ENCODE measurements around the gene RP9.

Gene RP9

DNA sequence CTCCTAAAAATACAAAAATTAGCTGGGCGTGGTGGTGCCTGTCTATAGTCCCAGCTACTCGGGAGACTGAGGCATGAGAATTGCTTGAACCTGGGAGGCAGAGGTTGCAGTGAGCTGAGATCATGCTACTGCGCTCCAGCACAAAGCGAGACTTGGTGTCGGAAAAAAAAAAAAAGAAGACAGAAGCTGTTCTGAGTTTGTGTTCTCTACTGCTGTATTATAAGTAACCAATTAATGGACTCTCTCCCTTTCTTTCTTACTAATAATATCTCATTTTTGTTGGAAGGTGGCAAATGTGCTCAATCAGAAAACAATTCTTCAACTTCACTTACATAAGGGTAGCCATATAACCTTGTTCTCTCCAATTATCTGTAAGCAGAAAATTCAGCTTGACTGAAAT lies 54.0 kb downstream of the RP9 start:
- DNase-seq (ENCODE audit: low read depth): no peak
- TF ChIP-seq, protein P1, sequence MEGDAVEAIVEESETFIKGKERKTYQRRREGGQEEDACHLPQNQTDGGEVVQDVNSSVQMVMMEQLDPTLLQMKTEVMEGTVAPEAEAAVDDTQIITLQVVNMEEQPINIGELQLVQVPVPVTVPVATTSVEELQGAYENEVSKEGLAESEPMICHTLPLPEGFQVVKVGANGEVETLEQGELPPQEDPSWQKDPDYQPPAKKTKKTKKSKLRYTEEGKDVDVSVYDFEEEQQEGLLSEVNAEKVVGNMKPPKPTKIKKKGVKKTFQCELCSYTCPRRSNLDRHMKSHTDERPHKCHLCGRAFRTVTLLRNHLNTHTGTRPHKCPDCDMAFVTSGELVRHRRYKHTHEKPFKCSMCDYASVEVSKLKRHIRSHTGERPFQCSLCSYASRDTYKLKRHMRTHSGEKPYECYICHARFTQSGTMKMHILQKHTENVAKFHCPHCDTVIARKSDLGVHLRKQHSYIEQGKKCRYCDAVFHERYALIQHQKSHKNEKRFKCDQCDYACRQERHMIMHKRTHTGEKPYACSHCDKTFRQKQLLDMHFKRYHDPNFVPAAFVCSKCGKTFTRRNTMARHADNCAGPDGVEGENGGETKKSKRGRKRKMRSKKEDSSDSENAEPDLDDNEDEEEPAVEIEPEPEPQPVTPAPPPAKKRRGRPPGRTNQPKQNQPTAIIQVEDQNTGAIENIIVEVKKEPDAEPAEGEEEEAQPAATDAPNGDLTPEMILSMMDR (IDR thresholded peaks at IDR 0.05; ENCODE audit: low read length, missing control alignments): no peak
- no peak overlapping the region for H3K4me3 ChIP-seq (replicated peaks; ENCODE audit: low read depth, low read length)

DNA sequence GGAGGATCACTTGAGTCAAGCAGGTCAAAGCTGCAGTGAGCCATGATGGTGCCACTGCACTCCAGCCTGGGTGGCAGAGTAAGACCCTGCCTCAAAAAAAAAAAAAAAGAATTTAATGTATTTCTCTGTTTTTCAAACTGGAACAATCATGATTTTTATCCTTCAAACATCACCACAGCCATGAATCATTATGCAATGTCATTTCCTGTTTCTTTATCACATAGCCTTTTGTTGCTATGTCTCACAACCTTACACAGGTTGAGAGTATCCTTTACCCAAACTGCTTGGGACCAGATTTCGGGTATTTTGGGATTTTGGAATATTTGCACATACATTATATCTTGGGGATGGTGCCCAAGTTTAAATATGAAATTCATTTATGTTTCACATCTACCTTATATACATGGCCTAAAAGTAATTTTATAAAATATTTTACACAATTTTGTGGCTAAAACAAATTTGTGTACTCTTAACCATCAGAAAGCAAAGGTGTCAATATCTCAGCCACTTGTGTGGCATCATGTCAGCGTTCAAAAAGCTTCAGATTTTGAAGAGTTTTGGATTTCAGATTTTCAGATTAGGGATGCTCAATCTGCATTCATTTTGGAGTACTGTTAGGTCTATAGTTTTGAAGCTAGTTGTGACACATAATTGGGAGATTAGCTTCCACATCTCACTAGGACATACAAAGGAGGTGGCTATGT lies 54.8 kb downstream of the RP9 start:
- DNase-seq (ENCODE audit: low read depth): peak; percentile 30
- H3K4me3 ChIP-seq (replicated peaks; ENCODE audit: low read depth, low read length): no peak overlapping the region
- TF ChIP-seq, protein P1 (IDR thresholded peaks at IDR 0.05; ENCODE audit: low read length, missing control alignments): no peak

DNA sequence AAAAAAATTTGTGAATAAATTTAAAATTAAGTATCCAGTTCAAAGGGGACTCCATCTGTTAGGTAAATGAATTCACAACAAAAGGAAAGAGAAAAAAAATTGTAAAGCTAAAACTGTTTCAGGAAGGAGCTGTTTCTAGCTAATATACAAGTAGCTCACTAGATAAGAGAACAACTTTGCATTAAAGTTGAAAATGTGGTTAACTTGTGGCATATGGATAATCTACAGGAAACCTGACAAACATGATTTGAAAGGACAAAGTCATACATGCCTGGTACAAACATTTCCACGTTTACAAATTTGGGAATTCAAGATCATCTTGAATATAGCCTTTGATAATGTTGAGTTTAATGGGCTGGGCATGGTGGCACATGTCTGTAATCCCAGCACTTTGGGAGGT lies 55.5 kb downstream of the RP9 start:
- H3K4me3 ChIP-seq (replicated peaks; ENCODE audit: low read depth, low read length): no peak overlapping the region
- TF ChIP-seq, protein P1 (IDR thresholded peaks at IDR 0.05; ENCODE audit: low read length, missing control alignments): no peak
- DNase-seq (ENCODE audit: low read depth): no peak

DNA sequence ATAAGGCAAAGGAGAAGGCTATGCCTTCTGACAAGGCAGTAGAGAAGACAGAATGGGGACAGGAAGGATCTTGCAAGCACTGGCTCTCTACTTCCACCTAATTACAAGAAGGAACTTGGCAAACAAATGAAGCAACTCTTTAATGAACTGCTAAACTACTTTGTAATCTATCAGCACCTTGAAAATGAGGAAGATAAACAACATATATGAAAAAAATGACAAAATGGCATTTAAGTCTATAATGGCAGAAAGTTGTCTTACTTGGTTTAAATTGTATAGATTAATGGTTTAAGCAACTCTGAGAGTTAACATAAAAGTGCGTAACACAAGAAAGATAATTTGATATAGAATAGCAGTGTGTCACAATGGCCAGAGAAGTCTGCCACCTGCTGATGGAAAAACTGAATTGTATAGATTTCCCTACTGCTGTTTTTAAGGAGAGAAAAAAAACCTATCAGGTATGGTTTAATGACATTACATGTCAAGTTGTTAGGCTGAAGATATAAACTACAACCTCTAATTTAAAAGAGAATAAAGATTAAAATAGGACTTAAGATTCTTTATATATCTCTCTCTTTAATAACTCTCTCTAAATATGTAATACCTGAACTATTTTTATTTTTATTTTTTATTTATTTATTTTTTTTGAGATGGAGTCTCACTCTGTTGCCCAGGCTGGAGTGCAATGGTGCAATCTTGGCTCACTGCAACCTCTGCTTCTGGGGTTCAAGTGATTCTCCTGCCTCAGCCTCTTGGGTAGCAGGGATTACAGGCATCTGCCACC lies 58.5 kb downstream of the RP9 start:
- TF ChIP-seq, protein P1 (IDR thresholded peaks at IDR 0.05; ENCODE audit: low read length, missing control alignments): peak; percentile 73
- no peak overlapping the region for H3K4me3 ChIP-seq (replicated peaks; ENCODE audit: low read depth, low read length)
- peak; percentile 72 for DNase-seq (ENCODE audit: low read depth)

DNA sequence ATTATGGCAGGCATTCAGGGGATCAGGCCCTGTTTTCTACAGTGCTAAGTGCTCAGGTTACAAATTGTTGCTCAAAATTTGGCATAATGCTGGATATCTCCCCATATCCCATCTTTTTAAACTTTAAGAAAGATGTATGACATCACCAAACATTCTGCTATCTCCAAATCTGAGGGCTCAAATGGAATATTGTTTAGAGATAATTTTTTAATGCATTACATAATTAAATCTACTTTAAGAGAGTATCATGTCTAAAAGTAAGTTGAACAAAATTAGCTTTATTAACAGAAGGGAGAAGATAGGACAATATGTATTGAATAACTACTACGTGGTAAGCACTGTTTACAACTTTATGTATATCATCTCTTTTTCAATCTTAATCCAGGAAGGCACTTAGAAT lies 60.5 kb downstream of the RP9 start:
- H3K4me3 ChIP-seq (replicated peaks; ENCODE audit: low read depth, low read length): no peak overlapping the region
- DNase-seq (ENCODE audit: low read depth): no peak
- TF ChIP-seq, protein P1 (IDR thresholded peaks at IDR 0.05; ENCODE audit: low read length, missing control alignments): no peak

DNA sequence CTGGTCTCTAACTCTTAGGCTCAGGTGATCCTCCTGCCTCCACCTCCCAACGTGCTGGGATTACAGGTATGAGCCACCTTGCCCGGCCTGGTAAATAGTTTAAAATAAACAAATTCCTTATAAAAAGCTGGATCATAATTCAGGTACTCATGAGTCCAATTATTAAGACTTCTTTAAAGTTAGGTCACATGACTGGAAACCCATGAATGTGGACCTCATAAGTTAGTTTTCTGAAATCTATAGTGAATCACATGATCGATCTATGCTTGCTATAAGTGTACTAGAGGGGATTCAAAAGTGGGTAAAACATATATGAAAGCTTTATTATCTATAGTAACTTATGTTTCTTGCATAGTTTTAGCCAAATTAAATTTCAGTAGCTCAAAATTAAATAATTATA lies 60.9 kb downstream of the RP9 start:
- no peak overlapping the region for H3K4me3 ChIP-seq (replicated peaks; ENCODE audit: low read depth, low read length)
- TF ChIP-seq, protein P1 (IDR thresholded peaks at IDR 0.05; ENCODE audit: low read length, missing control alignments): no peak
- DNase-seq (ENCODE audit: low read depth): no peak
